Measurements from ENCODE around the gene TBXA2R.

DNA sequence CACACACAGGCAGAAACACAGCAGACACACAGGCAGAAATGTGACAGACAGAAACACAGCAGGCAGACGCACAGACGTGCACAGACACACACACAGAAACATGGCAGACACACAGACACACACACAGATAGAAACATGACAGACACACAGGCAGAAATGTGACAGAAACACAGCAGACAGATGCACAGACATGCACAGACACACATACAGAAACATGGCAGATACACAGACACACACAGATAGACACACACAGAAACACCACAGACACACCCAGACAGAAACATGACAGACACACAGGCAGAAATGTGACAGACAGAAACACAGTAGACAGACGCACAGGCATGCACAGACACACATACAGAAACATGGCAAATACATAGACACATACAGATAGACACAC, 1.3 kb downstream of the TBXA2R start:
- no peak for TF ChIP-seq RFX5 (IDR thresholded peaks at IDR 0.05; ENCODE audit: low read depth, low read length)
- TF ChIP-seq SMC3 (IDR thresholded peaks at IDR 0.05; ENCODE audit: low read depth, low read length) = no peak
- TF ChIP-seq MXI1 (IDR thresholded peaks at IDR 0.05; ENCODE audit: borderline replicate concordance, low read depth, low read length) = no peak
- TF ChIP-seq, protein P1, sequence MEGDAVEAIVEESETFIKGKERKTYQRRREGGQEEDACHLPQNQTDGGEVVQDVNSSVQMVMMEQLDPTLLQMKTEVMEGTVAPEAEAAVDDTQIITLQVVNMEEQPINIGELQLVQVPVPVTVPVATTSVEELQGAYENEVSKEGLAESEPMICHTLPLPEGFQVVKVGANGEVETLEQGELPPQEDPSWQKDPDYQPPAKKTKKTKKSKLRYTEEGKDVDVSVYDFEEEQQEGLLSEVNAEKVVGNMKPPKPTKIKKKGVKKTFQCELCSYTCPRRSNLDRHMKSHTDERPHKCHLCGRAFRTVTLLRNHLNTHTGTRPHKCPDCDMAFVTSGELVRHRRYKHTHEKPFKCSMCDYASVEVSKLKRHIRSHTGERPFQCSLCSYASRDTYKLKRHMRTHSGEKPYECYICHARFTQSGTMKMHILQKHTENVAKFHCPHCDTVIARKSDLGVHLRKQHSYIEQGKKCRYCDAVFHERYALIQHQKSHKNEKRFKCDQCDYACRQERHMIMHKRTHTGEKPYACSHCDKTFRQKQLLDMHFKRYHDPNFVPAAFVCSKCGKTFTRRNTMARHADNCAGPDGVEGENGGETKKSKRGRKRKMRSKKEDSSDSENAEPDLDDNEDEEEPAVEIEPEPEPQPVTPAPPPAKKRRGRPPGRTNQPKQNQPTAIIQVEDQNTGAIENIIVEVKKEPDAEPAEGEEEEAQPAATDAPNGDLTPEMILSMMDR (conservative IDR thresholded peaks at IDR 0.05; ENCODE audit: low read depth, low read length) = no peak
- no peak for TF ChIP-seq POLR2A (IDR thresholded peaks at IDR 0.05; ENCODE audit: low read depth, low read length)
- TF ChIP-seq, protein P2, sequence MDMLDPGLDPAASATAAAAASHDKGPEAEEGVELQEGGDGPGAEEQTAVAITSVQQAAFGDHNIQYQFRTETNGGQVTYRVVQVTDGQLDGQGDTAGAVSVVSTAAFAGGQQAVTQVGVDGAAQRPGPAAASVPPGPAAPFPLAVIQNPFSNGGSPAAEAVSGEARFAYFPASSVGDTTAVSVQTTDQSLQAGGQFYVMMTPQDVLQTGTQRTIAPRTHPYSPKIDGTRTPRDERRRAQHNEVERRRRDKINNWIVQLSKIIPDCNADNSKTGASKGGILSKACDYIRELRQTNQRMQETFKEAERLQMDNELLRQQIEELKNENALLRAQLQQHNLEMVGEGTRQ (IDR thresholded peaks at IDR 0.05; ENCODE audit: low read depth, low read length) = no peak
- TF ChIP-seq MAFK (IDR thresholded peaks at IDR 0.05; ENCODE audit: low read depth, low read length) = no peak
- TF ChIP-seq FOS (IDR thresholded peaks at IDR 0.05; ENCODE audit: low read depth, low read length) = no peak
